T-helper 1 cell treated with Interleukin-12 subunit alpha and Interleukin-12 subunit beta and Interleukin-4 antibody, amounts not matched to agents 30 μg/mL and 1 μg/mL, for 36 hours (primary cell): ENCODE results near the gene ALDH16A1.
A peak's percentile ranks its signal among the peaks of the same experiment; 100 is the strongest.

Source experiments
- H3K27ac Mint-ChIP-seq: one replicate; pipeline ENCODE4 v1.8.0; 2021; ENCODE audit warnings: mild to moderate bottlenecking, mixed read lengths
- H3K27me3 Mint-ChIP-seq: one replicate; pipeline ENCODE4 v1.8.0; 2021; ENCODE audit warnings: low read depth, mixed read lengths
- H3K36me3 Mint-ChIP-seq: one replicate; pipeline ENCODE4 v1.8.0; 2021; ENCODE audit warnings: low read depth, mixed read lengths
- H3K4me1 Mint-ChIP-seq: one replicate; pipeline ENCODE4 v1.8.0; 2021; ENCODE audit warnings: low read depth, mixed read lengths
- H3K4me3 Mint-ChIP-seq: one replicate; pipeline ENCODE4 v1.8.0; 2021; ENCODE audit warnings: mild to moderate bottlenecking, moderate library complexity, mixed read lengths
- H3K9me3 Mint-ChIP-seq: one replicate; pipeline ENCODE4 v1.8.0; 2021; ENCODE audit warnings: mixed read lengths

ALDH16A1 gene

GRCh38 chr19:49453013-49453756 is at the start of gene ALDH16A1:
ALDH16A1 (plus strand) TSS chr19:49453225; CDS start chr19:49453332, 107 bp downstream.
- H3K27me3 Mint-ChIP-seq = no peaks in the 10 kb centered on the region
- H3K36me3 Mint-ChIP-seq = peaks cover 30% of the 10 kb centered on the region
- H3K9me3 Mint-ChIP-seq = no peaks in the 10 kb centered on the region
- peak within 1 kb of the TSS; percentile 99 for H3K4me3 Mint-ChIP-seq
- peaks cover 37% of the 10 kb centered on the region for H3K4me1 Mint-ChIP-seq
- H3K27ac Mint-ChIP-seq = peak within 1 kb of the TSS; percentile 100

- Mint-ChIP-seq H3K36me3 (no peaks in the 10 kb centered on the region), H3K4me3 (no peak overlapping the region), H3K27ac (peak overlapping the region; percentile 39), H3K4me1 (peaks cover 17% of the 10 kb centered on the region), H3K9me3 (no peaks in the 10 kb centered on the region), H3K27me3 (peaks cover 2% of the 10 kb centered on the region)
Observed at GRCh38 chr19:49403404-49404187, 49.4 kb upstream of the ALDH16A1 start.

- H3K4me1 Mint-ChIP-seq = peaks cover 37% of the 10 kb centered on the region
- H3K27me3 Mint-ChIP-seq = no peaks in the 10 kb centered on the region
- H3K27ac Mint-ChIP-seq = no peak overlapping the region
- H3K4me3 Mint-ChIP-seq = no peak overlapping the region
- H3K9me3 Mint-ChIP-seq = no peaks in the 10 kb centered on the region
- H3K36me3 Mint-ChIP-seq = no peaks in the 10 kb centered on the region
Observed at GRCh38 chr19:49407079-49407478, 45.9 kb upstream of the ALDH16A1 start.

- Mint-ChIP-seq H3K36me3 (no peaks in the 10 kb centered on the region), H3K27ac (no peak overlapping the region), H3K27me3 (no peaks in the 10 kb centered on the region), H3K4me3 (no peak overlapping the region), H3K9me3 (no peaks in the 10 kb centered on the region), H3K4me1 (peaks cover 39% of the 10 kb centered on the region)
Observed at GRCh38 chr19:49407482-49408015, 45.5 kb upstream of the ALDH16A1 start.

GRCh38 chr19:49408816-49409440 is 44.1 kb upstream of the ALDH16A1 start:
- Mint-ChIP-seq H3K4me3 (peak overlapping the region; percentile 62), H3K27me3 (no peaks in the 10 kb centered on the region), H3K36me3 (no peaks in the 10 kb centered on the region), H3K9me3 (no peaks in the 10 kb centered on the region), H3K4me1 (peaks cover 39% of the 10 kb centered on the region), H3K27ac (peak overlapping the region; percentile 66)

GRCh38 chr19:49409441-49410029 is 43.5 kb upstream of the ALDH16A1 start:
- no peaks in the 10 kb centered on the region for H3K27me3 Mint-ChIP-seq
- peaks cover 39% of the 10 kb centered on the region for H3K4me1 Mint-ChIP-seq
- peak overlapping the region; percentile 62 for H3K4me3 Mint-ChIP-seq
- H3K36me3 Mint-ChIP-seq = no peaks in the 10 kb centered on the region
- H3K27ac Mint-ChIP-seq = peak overlapping the region; percentile 66
- no peaks in the 10 kb centered on the region for H3K9me3 Mint-ChIP-seq

GRCh38 chr19:49411681-49412326 is 41.2 kb upstream of the ALDH16A1 start:
- H3K27ac Mint-ChIP-seq = peak overlapping the region; percentile 10
- H3K36me3 Mint-ChIP-seq = no peaks in the 10 kb centered on the region
- peaks cover 7% of the 10 kb centered on the region for H3K27me3 Mint-ChIP-seq
- H3K4me3 Mint-ChIP-seq = no peak overlapping the region
- H3K9me3 Mint-ChIP-seq = no peaks in the 10 kb centered on the region
- H3K4me1 Mint-ChIP-seq = peaks cover 39% of the 10 kb centered on the region

GRCh38 chr19:49413348-49413747 is 39.7 kb upstream of the ALDH16A1 start:
- H3K36me3 Mint-ChIP-seq = no peaks in the 10 kb centered on the region
- H3K9me3 Mint-ChIP-seq = no peaks in the 10 kb centered on the region
- no peak overlapping the region for H3K4me3 Mint-ChIP-seq
- peaks cover 19% of the 10 kb centered on the region for H3K27me3 Mint-ChIP-seq
- H3K4me1 Mint-ChIP-seq = peaks cover 32% of the 10 kb centered on the region
- H3K27ac Mint-ChIP-seq = no peak overlapping the region

GRCh38 chr19:49414256-49414655 is 38.8 kb upstream of the ALDH16A1 start:
- H3K9me3 Mint-ChIP-seq = no peaks in the 10 kb centered on the region
- no peak overlapping the region for H3K4me3 Mint-ChIP-seq
- peaks cover 26% of the 10 kb centered on the region for H3K27me3 Mint-ChIP-seq
- peaks cover 25% of the 10 kb centered on the region for H3K4me1 Mint-ChIP-seq
- H3K36me3 Mint-ChIP-seq = no peaks in the 10 kb centered on the region
- no peak overlapping the region for H3K27ac Mint-ChIP-seq

GRCh38 chr19:49415102-49415809 is 37.8 kb upstream of the ALDH16A1 start:
- peaks cover 36% of the 10 kb centered on the region for H3K27me3 Mint-ChIP-seq
- no peak overlapping the region for H3K27ac Mint-ChIP-seq

GRCh38 chr19:49415810-49416200 is 37.2 kb upstream of the ALDH16A1 start:
- Mint-ChIP-seq H3K4me3 (no peak overlapping the region), H3K36me3 (no peaks in the 10 kb centered on the region), H3K27ac (no peak overlapping the region), H3K9me3 (no peaks in the 10 kb centered on the region), H3K27me3 (peaks cover 42% of the 10 kb centered on the region), H3K4me1 (peaks cover 17% of the 10 kb centered on the region)

More at GRCh38 chr19:49415102-49415809, 37.8 kb upstream of the ALDH16A1 start:
- Mint-ChIP-seq H3K36me3 (no peaks in the 10 kb centered on the region), H3K4me1 (peaks cover 15% of the 10 kb centered on the region), H3K4me3 (no peak overlapping the region), H3K9me3 (no peaks in the 10 kb centered on the region)

GRCh38 chr19:49417088-49417487 is 35.9 kb upstream of the ALDH16A1 start:
- Mint-ChIP-seq H3K9me3 (no peaks in the 10 kb centered on the region), H3K27me3 (peaks cover 55% of the 10 kb centered on the region), H3K4me1 (peaks cover 13% of the 10 kb centered on the region), H3K27ac (no peak overlapping the region), H3K4me3 (no peak overlapping the region), H3K36me3 (no peaks in the 10 kb centered on the region)

GRCh38 chr19:49418511-49418910 is 34.5 kb upstream of the ALDH16A1 start:
- H3K27me3 Mint-ChIP-seq = peaks cover 66% of the 10 kb centered on the region
- H3K9me3 Mint-ChIP-seq = no peaks in the 10 kb centered on the region
- peaks cover 17% of the 10 kb centered on the region for H3K4me1 Mint-ChIP-seq
- no peak overlapping the region for H3K4me3 Mint-ChIP-seq
- peaks cover under 1% of the 10 kb centered on the region for H3K36me3 Mint-ChIP-seq
- H3K27ac Mint-ChIP-seq = no peak overlapping the region
